Breast epithelium (tissue), 4 donors: ENCODE results near the gene PHAX. TPM values are rescaled to one million over a fixed set of nuclear protein-coding genes. Genes with fewer than 3 reads are reported as not detected.
"Not testable (repeated sequence)": the region's sequence is repeated elsewhere in the genome, so short reads cannot be mapped to it uniquely, and the experiment has no call there.

ENCODE experiments used
- DNase-seq, 2 donors: peaks; one replicate each; pipeline ENCODE4 v3.0.0-alpha.2; 2019; ENCODE audit warnings: low spot score in 2 of 2
- H3K27ac ChIP-seq, 2 donors: fragments of 200-600 bp; sonication (generic) in 1 of 2; one replicate each; pipeline ENCODE4 v1.5.1; 2016 to 2019; ENCODE audit warnings: mild to moderate bottlenecking in 1 of 2
- H3K27me3 ChIP-seq, 2 donors: fragments of 200-600 bp; sonication (generic) in 1 of 2; one replicate each; pipeline versions ENCODE4 v1.5.1 to v1.6.0; 2017 to 2019; ENCODE audit warnings: control low read depth in 1 of 2, mild to moderate bottlenecking in 1 of 2
- H3K36me3 ChIP-seq: fragments of 200-600 bp; one replicate; pipeline ENCODE4 v1.5.1; 2019
- H3K4me1 ChIP-seq, 2 donors: fragments of 200-600 bp; sonication (generic); one replicate each; pipeline ENCODE4 v1.5.1; 2016 to 2019; ENCODE audit warnings: control low read depth in 1 of 2
- H3K4me3 ChIP-seq, 3 donors: fragments of 200-600 bp; sonication (generic); 1 replicate in 2 of 3; 2 replicates in 1 of 3; pipeline ENCODE4 v1.5.1; 2016 to 2019; ENCODE audit warnings: mild to moderate bottlenecking in 3 of 3, moderate library complexity in 2 of 3
- H3K9me3 ChIP-seq, 2 donors: fragments of 200-600 bp; sonication (generic) in 1 of 2; one replicate each; pipeline ENCODE4 v1.5.1; 2016 to 2019; ENCODE audit warnings: control low read depth in 1 of 2
- CTCF ChIP-seq, 3 donors: fragments of 450-650 bp; IDR thresholded peaks; one replicate each; pipeline ENCODE4 v1.5.1; 2016 to 2017; ENCODE audit warnings: antibody characterized with exemption in 3 of 3, mild to moderate bottlenecking in 3 of 3, moderate library complexity in 3 of 3
- POLR2A ChIP-seq: fragments of 450-650 bp; IDR thresholded peaks from one replicate; pipeline ENCODE4 v1.6.1; 2016; ENCODE audit warnings: antibody characterized with exemption, mild to moderate bottlenecking, moderate library complexity
- POLR2AphosphoS5 ChIP-seq, 3 donors: sonication (generic); formaldehyde crosslinking; IDR thresholded peaks; one replicate each; pipeline ENCODE4 v1.6.1; 2017; ENCODE audit warnings: antibody characterized with exemption in 3 of 3
- intact Hi-C: fragments of 100-400 bp; cut with DNase I; formaldehyde crosslinking; loops from one replicate; pipeline ENCODE4 v1.15.1; 2023; ENCODE audit warnings: low total_unique reads
- total RNA-seq, 3 donors: library from RNA; depleted of rRNA; stranded (reverse); fragments of >200 nt; gene quantifications; one replicate each; pipeline ENCODE4 v1.1.0, GENCODE V29; 2016

PHAX gene
- total RNA-seq, 3 donors from 2014 or later: 44.9 to 58.7 (median 54.7) TPM

- Histone ChIP-seq H3K4me1 (no peaks in the 10 kb centered on the region), H3K9me3 (peaks cover 4 to 11% of the 10 kb centered on the region in 2 donors), H3K4me3 (no peak overlapping the region), H3K27me3 (no peaks in the 10 kb centered on the region), H3K36me3 (no peaks in the 10 kb centered on the region), H3K27ac (no peak overlapping the region)
- no peak for DNase-seq
- no peak for TF ChIP-seq CTCF (IDR thresholded peaks at IDR 0.05)
- intact Hi-C loops: no loop called here
Observed at GRCh38 chr5:126645132-126645531, 44.4 kb downstream of the PHAX start.

GRCh38 chr5:126647071-126647470 lies 46.3 kb downstream of the PHAX start:
- H3K9me3 ChIP-seq: peaks cover 4 to 11% of the 10 kb centered on the region in 2 donors
- intact Hi-C loops: no loop called here
- H3K27me3 ChIP-seq: no peaks in the 10 kb centered on the region
- H3K27ac ChIP-seq: no peak overlapping the region
- H3K4me3 ChIP-seq: no peak overlapping the region
- H3K36me3 ChIP-seq: no peaks in the 10 kb centered on the region
- no peaks in the 10 kb centered on the region for H3K4me1 ChIP-seq
- TF ChIP-seq POLR2AphosphoS5 (IDR thresholded peaks at IDR 0.05) (no peak), POLR2A (no peak), CTCF (IDR thresholded peaks at IDR 0.05) (no peak)
- DNase-seq: no peak

- DNase-seq: no peak
- Histone ChIP-seq H3K4me3 (no peak overlapping the region), H3K27ac (no peak overlapping the region), H3K9me3 (peaks cover 4 to 11% of the 10 kb centered on the region in 2 donors), H3K27me3 (no peaks in the 10 kb centered on the region), H3K4me1 (no peaks in the 10 kb centered on the region), H3K36me3 (no peaks in the 10 kb centered on the region)
- intact Hi-C loops: no loop called here
- TF ChIP-seq CTCF (IDR thresholded peaks at IDR 0.05): no peak
- TF ChIP-seq POLR2AphosphoS5 (IDR thresholded peaks at IDR 0.05): no peak
- no peak for TF ChIP-seq POLR2A
Observed at GRCh38 chr5:126648471-126648870, 47.7 kb downstream of the PHAX start.

GRCh38 chr5:126649057-126649456 lies 48.3 kb downstream of the PHAX start:
- DNase-seq, H3K4me3 ChIP-seq, H3K27ac ChIP-seq, H3K27me3 ChIP-seq, H3K36me3 ChIP-seq, H3K4me1 ChIP-seq, intact Hi-C loops: not testable (repeated sequence)
- H3K9me3 ChIP-seq: peaks cover 4 to 11% of the 10 kb centered on the region in 2 donors

GRCh38 chr5:126649709-126650108 lies 49.0 kb downstream of the PHAX start:
- H3K27ac ChIP-seq, DNase-seq, H3K4me1 ChIP-seq, H3K27me3 ChIP-seq, H3K36me3 ChIP-seq, H3K4me3 ChIP-seq, intact Hi-C loops: not testable (repeated sequence)
- peaks cover 3 to 11% of the 10 kb centered on the region in 2 donors for H3K9me3 ChIP-seq

GRCh38 chr5:126650463-126650862 lies 49.7 kb downstream of the PHAX start:
- H3K4me3 ChIP-seq: no peak overlapping the region
- H3K4me1 ChIP-seq: no peaks in the 10 kb centered on the region
- DNase-seq: no peak
- TF ChIP-seq POLR2AphosphoS5 (IDR thresholded peaks at IDR 0.05): no peak
- TF ChIP-seq POLR2A: no peak
- TF ChIP-seq CTCF (IDR thresholded peaks at IDR 0.05): no peak
- intact Hi-C loops: no loop called here
- H3K36me3 ChIP-seq: no peaks in the 10 kb centered on the region
- peaks cover 0 to 3% of the 10 kb centered on the region in 2 donors for H3K9me3 ChIP-seq
- H3K27me3 ChIP-seq: no peaks in the 10 kb centered on the region
- H3K27ac ChIP-seq: no peak overlapping the region
